Panc1 (cell line): ENCODE data around the gene PPM1F. TPM values are rescaled to one million over a fixed set of nuclear protein-coding genes. Genes with fewer than 3 reads are reported as not detected.
A peak's percentile ranks its signal among the peaks of the same experiment; 100 is the strongest.

ENCODE experiments used
- ATAC-seq: fragments of 200-7000 bp; cut with Tn5 transposase; 2 replicates; pipeline ENCODE4 v1.9.1; 2020; ENCODE audit warnings: mild to moderate bottlenecking, moderate library complexity
- BruUV-seq: library from RNA; stranded (reverse); fragments of 400-500 nt; replicated peaks from 2 replicates; lab custom pipeline; 2021; lab: Mats Ljungman, UMichigan
- CTCF ChIA-PET: fragments of 300-600 bp; sonication (Branson Sonifier 250); formaldehyde crosslinking; loops from one replicate; lab custom pipeline; 2022; ENCODE audit warnings: antibody characterized with exemption; lab: Charles Lee
- POLR2A ChIA-PET: fragments of 300-600 bp; sonication (Branson Sonifier 250); formaldehyde crosslinking; loops from one replicate; lab custom pipeline; 2022; ENCODE audit warnings: antibody characterized with exemption; lab: Charles Lee
- DNase-seq: peaks from one replicate; pipeline ENCODE4 v3.0.0-alpha.2; 2010; ENCODE audit warnings: low read depth, low spot score
- H3K27ac ChIP-seq: 2 replicates; pipeline ENCODE4 v1.5.1; 2011; ENCODE audit warnings: mild to moderate bottlenecking, low read length, inconsistent platforms
- H3K27me3 ChIP-seq: fragments of 200-500 bp; sonication (Bioruptor generic); 2 replicates; pipeline ENCODE4 v1.6.0; 2014; ENCODE audit warnings: low read length, inconsistent platforms; ENCODE audit not compliant: control insufficient read depth, insufficient read depth
- H3K36me3 ChIP-seq: fragments of 200-500 bp; sonication (Bioruptor generic); 2 replicates; pipeline ENCODE4 v1.5.1; 2014; ENCODE audit warnings: inconsistent platforms, mild to moderate bottlenecking, low read length, moderate library complexity; ENCODE audit not compliant: control insufficient read depth, insufficient read depth
- H3K4me1 ChIP-seq: 2 replicates; pipeline ENCODE4 v1.5.1; 2011; ENCODE audit warnings: inconsistent platforms, mild to moderate bottlenecking, low read length, moderate library complexity; ENCODE audit not compliant: control insufficient read depth, insufficient read depth
- H3K4me3 ChIP-seq, 2 experiments: 2 replicates each; pipeline ENCODE4 v1.5.1; 2011 to 2012; ENCODE audit warnings: low read depth in 2 of 2, low read length in 2 of 2, mild to moderate bottlenecking in 2 of 2, inconsistent platforms in 1 of 2, moderate library complexity in 1 of 2
- H3K9me3 ChIP-seq: fragments of 200-500 bp; sonication (Bioruptor generic); 2 replicates; pipeline ENCODE4 v1.5.1; 2014; ENCODE audit warnings: low read depth, mild to moderate bottlenecking, inconsistent platforms, low read length, moderate library complexity; ENCODE audit not compliant: control insufficient read depth, insufficient read depth
- POLR2AphosphoS5 ChIP-seq: IDR thresholded peaks from 2 replicates; pipeline ENCODE4 v1.6.1; 2012; ENCODE audit warnings: mild to moderate bottlenecking, low read depth, low read length, moderate library complexity
- SIN3A ChIP-seq: IDR thresholded peaks from 2 replicates; pipeline ENCODE4 v1.6.1; 2012; ENCODE audit warnings: low read depth, mild to moderate bottlenecking, low read length, moderate library complexity, borderline replicate concordance; ENCODE audit not compliant: insufficient read depth
- TCF7L2 ChIP-seq: IDR thresholded peaks from 2 replicates; pipeline ENCODE4 v1.6.1; 2011; ENCODE audit warnings: mild to moderate bottlenecking, low read depth, low read length, inconsistent platforms
- in situ Hi-C: cut with HindIII; loops from 2 replicates; pipeline ENCODE4 v1.10.0; 2016; ENCODE audit warnings: low sequenced_read_pairs, low pct_unique_long_range_greater_than_20kb
- intact Hi-C: fragments of 100-400 bp; cut with micrococcal nuclease; formaldehyde crosslinking; loops from one replicate; pipeline ENCODE4 v1.10.0; 2022; ENCODE audit not compliant: unreplicated experiment
- total RNA-seq: library from RNA; stranded (reverse); gene quantifications from one replicate; pipeline ENCODE4 v1.2.1, GENCODE V29; 2021; ENCODE audit not compliant: unreplicated experiment
- TF ChIP-seq, protein P1 (sequence below): fragments of 450-650 bp; IDR thresholded peaks from 2 replicates; pipeline ENCODE4 v1.5.1; 2017; ENCODE audit warnings: mild to moderate bottlenecking
- TF ChIP-seq, protein P2 (sequence below), 2 experiments: IDR thresholded peaks; 2 replicates each; pipeline ENCODE4 v1.6.1; 2011 to 2012; ENCODE audit warnings: low read depth in 2 of 2, control low read depth in 1 of 2, low read length in 1 of 2, mild to moderate bottlenecking in 1 of 2, moderate library complexity in 1 of 2; ENCODE audit not compliant: insufficient read depth in 1 of 2

Gene PPM1F
- total RNA-seq, 1 experiment from 2014 or later, result 28.9 TPM

DNA sequence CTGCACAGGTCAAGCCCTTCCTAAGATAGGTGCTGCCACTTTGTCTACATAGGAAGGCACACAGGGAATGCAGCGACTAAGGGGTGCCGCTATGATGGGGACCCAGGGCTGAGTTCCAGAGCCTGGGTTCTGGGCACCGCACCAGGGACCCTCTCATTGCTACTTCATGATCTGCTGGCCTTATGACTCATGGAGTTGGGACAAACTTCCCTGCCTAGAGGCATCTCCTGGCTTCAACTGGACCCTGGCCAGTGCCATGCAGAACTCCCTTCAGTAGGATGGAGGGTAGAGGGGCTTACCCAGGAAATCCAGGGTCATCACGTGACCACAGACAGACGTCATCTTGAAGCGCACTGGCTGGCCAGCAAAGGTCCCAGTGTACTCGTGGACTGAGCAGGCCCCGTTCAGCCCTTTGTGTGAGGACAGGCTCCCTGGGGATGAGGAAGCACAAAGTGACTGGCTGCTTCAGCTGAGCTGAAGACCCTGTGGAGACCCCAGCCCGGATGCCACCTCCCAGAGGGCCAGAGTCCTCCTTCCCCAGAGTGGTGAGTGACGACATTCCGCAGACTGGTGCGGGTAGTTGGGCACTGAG, 21.5 kb upstream of the PPM1F start:
- H3K27me3 ChIP-seq, result no peaks in the 10 kb centered on the region
- no peak overlapping the region for H3K4me3 ChIP-seq
- H3K4me1 ChIP-seq, result no peaks in the 10 kb centered on the region
- intact Hi-C loops (no loop called here), in situ Hi-C loops (no loop called here)
- no peak for ATAC-seq
- H3K27ac ChIP-seq, result no peak overlapping the region
- ChIA-PET POLR2A (no interaction called here), CTCF (no interaction called here)
- TF ChIP-seq TCF7L2, result no peak
- no TSS peak for BruUV-seq
- no peaks in the 10 kb centered on the region for H3K36me3 ChIP-seq
- DNase-seq, result no peak
- H3K9me3 ChIP-seq, result no peaks in the 10 kb centered on the region

DNA sequence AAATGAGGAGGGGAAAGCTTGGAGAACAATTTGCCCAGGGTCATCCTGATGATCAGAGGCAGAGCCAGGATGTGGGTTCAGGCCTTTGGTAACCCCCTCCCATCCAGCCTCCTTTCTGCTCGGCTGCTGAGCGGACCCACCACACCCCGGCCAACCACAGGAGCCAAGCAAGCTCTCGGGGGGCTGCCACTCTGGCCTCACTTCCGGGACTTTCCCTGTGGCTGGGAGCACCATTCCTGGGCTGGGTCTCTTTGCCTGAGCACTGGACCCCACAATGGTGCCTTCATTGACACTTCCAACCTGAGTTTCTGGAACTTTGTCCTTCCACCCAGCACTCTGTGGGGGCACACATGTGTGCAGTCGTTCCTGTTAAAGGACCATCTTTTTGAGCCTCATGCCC, 20.2 kb upstream of the PPM1F start:
- in situ Hi-C loops, result no loop called here
- ChIA-PET CTCF (interaction anchor here (0.6 kb wide), 1 partner anchor 59 kb away, joined by 5 read pairs; no protein-coding TSS in a partner anchor), POLR2A (no interaction called here)
- H3K27me3 ChIP-seq, result no peaks in the 10 kb centered on the region
- no peak overlapping the region for H3K27ac ChIP-seq
- BruUV-seq, result no TSS peak
- ATAC-seq (no peak), DNase-seq (no peak)
- no peaks in the 10 kb centered on the region for H3K9me3 ChIP-seq
- no peaks in the 10 kb centered on the region for H3K4me1 ChIP-seq
- no peaks in the 10 kb centered on the region for H3K36me3 ChIP-seq
- intact Hi-C loops, result no loop called here
- no peak overlapping the region for H3K4me3 ChIP-seq
- TF ChIP-seq SIN3A (no peak), POLR2AphosphoS5 (no peak), TCF7L2 (no peak)
- TF ChIP-seq, protein P1, sequence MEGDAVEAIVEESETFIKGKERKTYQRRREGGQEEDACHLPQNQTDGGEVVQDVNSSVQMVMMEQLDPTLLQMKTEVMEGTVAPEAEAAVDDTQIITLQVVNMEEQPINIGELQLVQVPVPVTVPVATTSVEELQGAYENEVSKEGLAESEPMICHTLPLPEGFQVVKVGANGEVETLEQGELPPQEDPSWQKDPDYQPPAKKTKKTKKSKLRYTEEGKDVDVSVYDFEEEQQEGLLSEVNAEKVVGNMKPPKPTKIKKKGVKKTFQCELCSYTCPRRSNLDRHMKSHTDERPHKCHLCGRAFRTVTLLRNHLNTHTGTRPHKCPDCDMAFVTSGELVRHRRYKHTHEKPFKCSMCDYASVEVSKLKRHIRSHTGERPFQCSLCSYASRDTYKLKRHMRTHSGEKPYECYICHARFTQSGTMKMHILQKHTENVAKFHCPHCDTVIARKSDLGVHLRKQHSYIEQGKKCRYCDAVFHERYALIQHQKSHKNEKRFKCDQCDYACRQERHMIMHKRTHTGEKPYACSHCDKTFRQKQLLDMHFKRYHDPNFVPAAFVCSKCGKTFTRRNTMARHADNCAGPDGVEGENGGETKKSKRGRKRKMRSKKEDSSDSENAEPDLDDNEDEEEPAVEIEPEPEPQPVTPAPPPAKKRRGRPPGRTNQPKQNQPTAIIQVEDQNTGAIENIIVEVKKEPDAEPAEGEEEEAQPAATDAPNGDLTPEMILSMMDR, result no peak
- TF ChIP-seq, protein P2, sequence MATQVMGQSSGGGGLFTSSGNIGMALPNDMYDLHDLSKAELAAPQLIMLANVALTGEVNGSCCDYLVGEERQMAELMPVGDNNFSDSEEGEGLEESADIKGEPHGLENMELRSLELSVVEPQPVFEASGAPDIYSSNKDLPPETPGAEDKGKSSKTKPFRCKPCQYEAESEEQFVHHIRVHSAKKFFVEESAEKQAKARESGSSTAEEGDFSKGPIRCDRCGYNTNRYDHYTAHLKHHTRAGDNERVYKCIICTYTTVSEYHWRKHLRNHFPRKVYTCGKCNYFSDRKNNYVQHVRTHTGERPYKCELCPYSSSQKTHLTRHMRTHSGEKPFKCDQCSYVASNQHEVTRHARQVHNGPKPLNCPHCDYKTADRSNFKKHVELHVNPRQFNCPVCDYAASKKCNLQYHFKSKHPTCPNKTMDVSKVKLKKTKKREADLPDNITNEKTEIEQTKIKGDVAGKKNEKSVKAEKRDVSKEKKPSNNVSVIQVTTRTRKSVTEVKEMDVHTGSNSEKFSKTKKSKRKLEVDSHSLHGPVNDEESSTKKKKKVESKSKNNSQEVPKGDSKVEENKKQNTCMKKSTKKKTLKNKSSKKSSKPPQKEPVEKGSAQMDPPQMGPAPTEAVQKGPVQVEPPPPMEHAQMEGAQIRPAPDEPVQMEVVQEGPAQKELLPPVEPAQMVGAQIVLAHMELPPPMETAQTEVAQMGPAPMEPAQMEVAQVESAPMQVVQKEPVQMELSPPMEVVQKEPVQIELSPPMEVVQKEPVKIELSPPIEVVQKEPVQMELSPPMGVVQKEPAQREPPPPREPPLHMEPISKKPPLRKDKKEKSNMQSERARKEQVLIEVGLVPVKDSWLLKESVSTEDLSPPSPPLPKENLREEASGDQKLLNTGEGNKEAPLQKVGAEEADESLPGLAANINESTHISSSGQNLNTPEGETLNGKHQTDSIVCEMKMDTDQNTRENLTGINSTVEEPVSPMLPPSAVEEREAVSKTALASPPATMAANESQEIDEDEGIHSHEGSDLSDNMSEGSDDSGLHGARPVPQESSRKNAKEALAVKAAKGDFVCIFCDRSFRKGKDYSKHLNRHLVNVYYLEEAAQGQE (IDR thresholded peaks at IDR 0.05; ENCODE audit: insufficient read depth in 1 of 2, low read depth in 2 of 2, low read length in 1 of 2), result no peak

DNA sequence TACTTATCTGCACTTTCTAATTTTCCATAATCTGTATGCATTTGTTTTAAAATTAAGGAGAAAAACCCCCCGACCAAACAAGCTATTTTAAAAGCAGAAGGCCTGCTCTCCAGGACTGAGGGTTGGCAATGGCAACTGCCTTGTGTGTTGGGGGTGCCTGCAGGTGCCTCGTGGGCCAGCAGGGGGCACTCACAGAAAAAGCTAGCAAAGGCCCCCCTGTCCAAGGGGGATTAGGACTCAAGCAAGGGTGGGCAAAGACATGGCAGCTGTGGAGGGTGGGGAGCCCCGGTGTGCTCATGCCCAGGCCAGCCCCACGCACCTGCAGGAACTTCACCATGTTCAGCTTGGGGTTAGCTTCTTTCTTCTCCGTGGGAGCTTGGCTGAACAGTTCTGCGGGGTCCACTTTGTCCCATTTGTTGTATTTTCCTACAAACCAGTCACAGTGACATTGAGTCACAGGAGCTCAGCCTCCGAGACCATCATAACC, 19.7 kb upstream of the PPM1F start:
- in situ Hi-C loops, result no loop called here
- ChIA-PET POLR2A (no interaction called here), CTCF (interaction anchor here (0.5 kb wide), 1 partner anchor 633 kb away, joined by 3 read pairs; no protein-coding TSS in a partner anchor)
- ATAC-seq (no peak), DNase-seq (peak; percentile 33)
- Histone ChIP-seq H3K9me3 (no peaks in the 10 kb centered on the region), H3K36me3 (no peaks in the 10 kb centered on the region), H3K4me1 (no peaks in the 10 kb centered on the region), H3K4me3 (no peak overlapping the region), H3K27ac (no peak overlapping the region), H3K27me3 (no peaks in the 10 kb centered on the region)
- BruUV-seq, result no TSS peak
- TF ChIP-seq, protein P1, result peak; percentile 90
- TF ChIP-seq SIN3A, result no peak
- intact Hi-C loops, result no loop called here
